ENCODE measurements around the gene TMC7.
"Not testable (repeated sequence)": the region's sequence is repeated elsewhere in the genome, so short reads cannot be mapped to it uniquely, and the experiment has no call there.

The TMC7 gene

DNA sequence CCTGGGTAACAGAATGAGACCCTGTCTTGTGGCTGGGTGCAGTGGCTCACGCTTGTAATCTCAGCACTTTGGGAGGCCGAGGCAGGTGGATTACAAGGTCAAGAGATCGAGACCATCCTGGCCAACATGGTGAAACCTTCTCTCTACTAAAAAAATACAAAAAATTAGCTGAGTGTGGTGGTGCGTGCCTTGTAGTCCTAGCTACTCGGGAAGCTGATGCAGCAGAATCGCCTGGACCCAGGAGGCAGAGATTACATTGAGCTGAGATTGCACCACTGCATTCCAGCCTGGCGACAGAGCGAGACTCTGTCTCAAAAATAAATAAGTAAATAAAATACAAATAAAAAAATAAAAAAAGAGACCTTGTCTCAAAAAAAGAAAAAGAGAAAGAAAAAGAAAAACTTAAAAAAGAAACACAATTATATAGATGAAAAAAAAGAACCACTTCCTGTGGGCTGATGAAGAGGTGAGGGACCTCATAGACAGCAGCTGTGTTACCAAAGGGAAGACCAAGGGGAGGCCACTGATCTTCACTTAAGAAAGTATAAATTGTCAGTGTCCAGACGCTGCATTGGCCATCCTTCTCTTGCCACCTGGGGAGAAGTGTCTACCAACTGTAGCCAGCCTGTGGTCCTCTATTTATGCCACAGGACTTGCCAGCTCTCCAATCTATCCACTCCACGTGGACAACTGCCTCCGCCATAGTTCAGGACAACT lies 33.1 kb upstream of the TMC7 start:
- H3K36me3 ChIP-seq (replicated peaks; ENCODE audit: insufficient read depth, low read length), result no peaks in the 10 kb centered on the region

DNA sequence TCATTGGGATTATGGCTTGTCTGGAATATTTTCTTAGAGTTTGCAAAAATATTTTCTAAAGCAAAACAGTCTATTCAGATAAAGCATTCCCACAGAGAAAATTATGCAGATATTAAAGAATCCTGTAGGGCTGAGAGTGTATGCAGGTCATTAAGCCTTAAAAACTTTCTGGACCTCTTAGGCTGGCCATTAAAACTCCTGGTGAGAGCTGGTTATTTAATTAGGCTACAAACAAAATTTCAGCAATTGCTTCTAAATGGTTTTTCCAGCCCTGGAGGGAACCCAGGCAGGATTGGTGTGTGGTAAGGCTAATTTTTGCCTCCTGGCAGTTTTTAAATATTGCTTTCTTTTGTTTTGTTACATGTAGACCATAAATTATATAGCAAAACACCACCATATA lies 30.2 kb upstream of the TMC7 start:
- TF ChIP-seq EZH2phosphoT487 (IDR thresholded peaks at IDR 0.05; ENCODE audit: low read length), result no peak
- TF ChIP-seq EZH2 (optimal IDR thresholded peaks at IDR 0.05; ENCODE audit: low read depth, low read length), result no peak
- TF ChIP-seq, protein P1, sequence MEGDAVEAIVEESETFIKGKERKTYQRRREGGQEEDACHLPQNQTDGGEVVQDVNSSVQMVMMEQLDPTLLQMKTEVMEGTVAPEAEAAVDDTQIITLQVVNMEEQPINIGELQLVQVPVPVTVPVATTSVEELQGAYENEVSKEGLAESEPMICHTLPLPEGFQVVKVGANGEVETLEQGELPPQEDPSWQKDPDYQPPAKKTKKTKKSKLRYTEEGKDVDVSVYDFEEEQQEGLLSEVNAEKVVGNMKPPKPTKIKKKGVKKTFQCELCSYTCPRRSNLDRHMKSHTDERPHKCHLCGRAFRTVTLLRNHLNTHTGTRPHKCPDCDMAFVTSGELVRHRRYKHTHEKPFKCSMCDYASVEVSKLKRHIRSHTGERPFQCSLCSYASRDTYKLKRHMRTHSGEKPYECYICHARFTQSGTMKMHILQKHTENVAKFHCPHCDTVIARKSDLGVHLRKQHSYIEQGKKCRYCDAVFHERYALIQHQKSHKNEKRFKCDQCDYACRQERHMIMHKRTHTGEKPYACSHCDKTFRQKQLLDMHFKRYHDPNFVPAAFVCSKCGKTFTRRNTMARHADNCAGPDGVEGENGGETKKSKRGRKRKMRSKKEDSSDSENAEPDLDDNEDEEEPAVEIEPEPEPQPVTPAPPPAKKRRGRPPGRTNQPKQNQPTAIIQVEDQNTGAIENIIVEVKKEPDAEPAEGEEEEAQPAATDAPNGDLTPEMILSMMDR (IDR thresholded peaks at IDR 0.05; ENCODE audit: low read length), result no peak

More for the DNA sequence above, 33.1 kb upstream of the TMC7 start:
- Histone ChIP-seq H2AFZ (ENCODE audit: low read length) (no peak overlapping the region), H3K9me3 (replicated peaks; ENCODE audit: insufficient read depth, low read length) (no peaks in the 10 kb centered on the region), H3K4me2 (ENCODE audit: low read depth, low read length) (no peak overlapping the region), H3K79me2 (ENCODE audit: low read length) (no peaks in the 10 kb centered on the region), H4K20me1 (ENCODE audit: insufficient read depth, low read length) (no peaks in the 10 kb centered on the region), H3F3A (ENCODE audit: insufficient read depth, low read length) (no peaks in the 10 kb centered on the region), H3K27ac (ENCODE audit: low read length) (no peak overlapping the region), H3K9ac (ENCODE audit: low read length) (no peak overlapping the region), H3K4me3 (ENCODE audit: low read length) (no peak overlapping the region), H3K27me3 (replicated peaks; ENCODE audit: insufficient read depth, low read length) (no peaks in the 10 kb centered on the region), H3K9me2 (replicated peaks; ENCODE audit: insufficient read depth, low read length) (no peaks in the 10 kb centered on the region), H3K4me1 (ENCODE audit: low read length) (no peaks in the 10 kb centered on the region)
- TF ChIP-seq EZH2 (optimal IDR thresholded peaks at IDR 0.05; ENCODE audit: low read depth, low read length) (no peak), EZH2phosphoT487 (IDR thresholded peaks at IDR 0.05; ENCODE audit: low read length) (no peak)
- TF ChIP-seq, protein P1 (IDR thresholded peaks at IDR 0.05; ENCODE audit: low read length), result no peak
- no peak for DNase-seq

DNA sequence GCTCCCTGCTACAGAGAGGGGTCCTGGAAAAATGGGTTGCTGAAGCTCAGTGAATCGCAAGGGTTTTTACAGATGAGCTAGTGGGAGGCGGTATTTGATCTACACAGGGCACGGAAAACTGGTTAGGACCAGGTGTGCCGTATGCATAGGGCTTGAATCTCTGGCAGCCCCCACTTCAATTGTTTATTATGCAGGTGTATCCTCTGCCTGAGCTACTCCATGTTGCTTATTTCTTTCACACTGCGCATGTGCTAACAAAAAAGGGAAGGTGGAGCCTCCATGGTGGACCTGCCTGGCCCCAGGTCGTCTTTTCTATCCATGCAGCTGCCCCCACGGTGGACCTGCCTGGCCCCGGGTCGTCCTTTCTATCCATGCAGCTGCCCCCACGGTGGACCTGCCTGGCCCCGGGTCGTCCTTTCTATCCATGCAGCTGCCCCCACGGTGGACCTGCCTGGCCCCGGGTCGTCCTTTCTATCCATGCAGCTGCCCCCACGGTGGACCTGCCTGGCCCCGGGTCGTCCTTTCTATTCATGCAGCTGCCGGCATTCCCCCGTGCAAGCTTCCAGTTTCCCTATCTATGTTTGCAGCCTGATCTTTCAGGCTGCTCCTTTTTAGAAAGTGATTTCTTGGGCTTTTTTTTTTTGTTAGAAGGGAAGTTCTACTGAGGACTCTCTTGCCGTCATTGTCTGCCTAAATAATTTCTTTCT lies 27.7 kb upstream of the TMC7 start:
- DNase-seq, result peak; percentile 26
- peak overlapping the region; percentile 93 for H2AFZ ChIP-seq (ENCODE audit: low read length)
- H3K4me1 ChIP-seq (ENCODE audit: low read length); H3K27me3 ChIP-seq (replicated peaks; ENCODE audit: insufficient read depth, low read length); H3K79me2 ChIP-seq (ENCODE audit: low read length); H3K36me3 ChIP-seq (replicated peaks; ENCODE audit: insufficient read depth, low read length); H3K27ac ChIP-seq (ENCODE audit: low read length); H3K9ac ChIP-seq (ENCODE audit: low read length); H3K9me2 ChIP-seq (replicated peaks; ENCODE audit: insufficient read depth, low read length); H4K20me1 ChIP-seq (ENCODE audit: insufficient read depth, low read length); H3K9me3 ChIP-seq (replicated peaks; ENCODE audit: insufficient read depth, low read length); H3F3A ChIP-seq (ENCODE audit: insufficient read depth, low read length): not testable (repeated sequence)
- peak overlapping the region; percentile 39; the same call in 1 of the 2 replicates for H3K4me2 ChIP-seq (ENCODE audit: low read depth, low read length)
- H3K4me3 ChIP-seq (ENCODE audit: low read length), result peak overlapping the region; percentile 28; the same call in 1 of the 2 replicates

More for the DNA sequence above, 30.2 kb upstream of the TMC7 start:
- Histone ChIP-seq H3K4me3 (ENCODE audit: low read length) (no peak overlapping the region), H3K9me3 (replicated peaks; ENCODE audit: insufficient read depth, low read length) (no peaks in the 10 kb centered on the region), H2AFZ (ENCODE audit: low read length) (no peak overlapping the region), H3F3A (ENCODE audit: insufficient read depth, low read length) (no peaks in the 10 kb centered on the region), H3K27ac (ENCODE audit: low read length) (no peak overlapping the region), H3K27me3 (replicated peaks; ENCODE audit: insufficient read depth, low read length) (no peaks in the 10 kb centered on the region), H4K20me1 (ENCODE audit: insufficient read depth, low read length) (no peaks in the 10 kb centered on the region), H3K4me1 (ENCODE audit: low read length) (no peaks in the 10 kb centered on the region), H3K79me2 (ENCODE audit: low read length) (no peaks in the 10 kb centered on the region), H3K9ac (ENCODE audit: low read length) (no peak overlapping the region), H3K4me2 (ENCODE audit: low read depth, low read length) (no peak overlapping the region), H3K9me2 (replicated peaks; ENCODE audit: insufficient read depth, low read length) (no peaks in the 10 kb centered on the region), H3K36me3 (replicated peaks; ENCODE audit: insufficient read depth, low read length) (no peaks in the 10 kb centered on the region)
- DNase-seq, result no peak

DNA sequence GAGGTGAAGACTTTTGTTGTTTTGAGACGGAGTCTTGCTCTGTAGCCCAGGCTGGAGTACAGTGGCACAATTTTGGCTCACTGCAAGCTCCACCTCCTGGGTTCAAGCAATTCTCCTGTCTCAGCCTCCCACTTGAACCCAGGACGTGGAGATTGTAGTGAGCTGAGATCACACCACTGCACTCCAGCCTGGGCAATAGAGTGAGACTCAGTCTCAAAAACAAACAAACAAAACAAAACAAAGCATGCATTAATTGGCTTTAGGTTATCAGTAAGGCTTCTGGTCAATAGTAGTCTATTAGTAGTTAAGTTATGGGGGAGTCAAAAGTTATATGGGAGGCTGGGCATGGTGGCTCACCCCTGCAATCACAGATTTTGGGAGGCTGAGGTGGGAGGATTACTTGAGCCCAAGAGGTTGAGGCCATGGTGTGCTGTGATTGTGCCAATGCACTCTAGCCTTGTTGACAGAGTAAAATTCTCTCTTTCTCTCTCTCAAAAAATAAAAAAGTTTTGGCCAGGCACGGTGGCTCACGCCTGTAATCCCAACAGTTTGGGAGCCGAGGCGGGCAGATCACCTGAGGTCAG lies 27.0 kb upstream of the TMC7 start:
- peak overlapping the region; percentile 28; the same call in 1 of the 2 replicates for H3K4me3 ChIP-seq (ENCODE audit: low read length)
- H3K9me2 ChIP-seq (replicated peaks; ENCODE audit: insufficient read depth, low read length); H3K9ac ChIP-seq (ENCODE audit: low read length); H4K20me1 ChIP-seq (ENCODE audit: insufficient read depth, low read length); H3K27ac ChIP-seq (ENCODE audit: low read length); H3K36me3 ChIP-seq (replicated peaks; ENCODE audit: insufficient read depth, low read length); H3K9me3 ChIP-seq (replicated peaks; ENCODE audit: insufficient read depth, low read length); H3K79me2 ChIP-seq (ENCODE audit: low read length); H3K27me3 ChIP-seq (replicated peaks; ENCODE audit: insufficient read depth, low read length); H3K4me1 ChIP-seq (ENCODE audit: low read length); DNase-seq; H3F3A ChIP-seq (ENCODE audit: insufficient read depth, low read length): not testable (repeated sequence)
- H2AFZ ChIP-seq (ENCODE audit: low read length), result peak overlapping the region; percentile 53; the same call in 1 of the 2 replicates
- peak overlapping the region; percentile 39; the same call in 1 of the 2 replicates for H3K4me2 ChIP-seq (ENCODE audit: low read depth, low read length)
